GM19238 (cell line): ENCODE measurements around the gene DPP6.
"Not testable (repeated sequence)": the region's sequence is repeated elsewhere in the genome, so short reads cannot be mapped to it uniquely, and the experiment has no call there.

Experiments
- DNase-seq: peaks from one replicate; pipeline ENCODE4 v3.0.0; 2011; ENCODE audit warnings: low spot score; ENCODE audit not compliant: insufficient read length

Gene DPP6

GRCh38 chr7:154051643-154052529 is at the start of gene DPP6:
TSS of gene DPP6 (plus strand) at chr7:154052398.
- DNase-seq, result not testable (repeated sequence)

- DNase-seq, result not testable (repeated sequence)
Observed at GRCh38 chr7:154009423-154009911, 42.7 kb upstream of the DPP6 start.

GRCh38 chr7:154010726-154011568 is 41.3 kb upstream of the DPP6 start:
- DNase-seq, result not testable (repeated sequence)

- DNase-seq, result not testable (repeated sequence)
Observed at GRCh38 chr7:154012800-154013199, 39.4 kb upstream of the DPP6 start.

GRCh38 chr7:154015636-154016035 is 36.6 kb upstream of the DPP6 start:
- DNase-seq, result not testable (repeated sequence)

- not testable (repeated sequence) for DNase-seq
Observed at GRCh38 chr7:154018354-154018753, 33.8 kb upstream of the DPP6 start.

GRCh38 chr7:154027805-154028204 is 24.4 kb upstream of the DPP6 start:
- DNase-seq, result not testable (repeated sequence)

GRCh38 chr7:154030476-154031080 is 21.6 kb upstream of the DPP6 start:
- not testable (repeated sequence) for DNase-seq

GRCh38 chr7:154039466-154040165 is 12.6 kb upstream of the DPP6 start:
- DNase-seq, result not testable (repeated sequence)

GRCh38 chr7:154050394-154050793 is 1.8 kb upstream of the DPP6 start:
- DNase-seq, result not testable (repeated sequence)

- DNase-seq, result not testable (repeated sequence)
Observed at GRCh38 chr7:154051006-154051642, 1.1 kb upstream of the DPP6 start.

GRCh38 chr7:154052530-154053252 is 493 bp downstream of the DPP6 start:
- not testable (repeated sequence) for DNase-seq

- not testable (repeated sequence) for DNase-seq
Observed at GRCh38 chr7:154053466-154054312, 1.5 kb downstream of the DPP6 start.

GRCh38 chr7:154054664-154055063 is 2.5 kb downstream of the DPP6 start:
- not testable (repeated sequence) for DNase-seq

- not testable (repeated sequence) for DNase-seq
Observed at GRCh38 chr7:154055491-154056106, 3.4 kb downstream of the DPP6 start.

- not testable (repeated sequence) for DNase-seq
Observed at GRCh38 chr7:154058783-154059182, 6.6 kb downstream of the DPP6 start.

- not testable (repeated sequence) for DNase-seq
Observed at GRCh38 chr7:154060551-154060950, 8.4 kb downstream of the DPP6 start.

GRCh38 chr7:154071833-154072232 is 19.6 kb downstream of the DPP6 start:
- DNase-seq, result not testable (repeated sequence)
